HCT116 (cell line): Measurements from ENCODE around the gene RFX3. TPM values are rescaled to one million over a fixed set of nuclear protein-coding genes. Genes with fewer than 3 reads are reported as not detected.

Experiments used
- ATAC-seq: fragments of 200-7000 bp; cut with Tn5 transposase; 2 replicates; pipeline ENCODE4 v1.9.1; 2020; ENCODE audit warnings: mild to moderate bottlenecking, moderate library complexity
- BruUV-seq: library from RNA; stranded (reverse); fragments of 400-500 nt; replicated peaks from 2 replicates; lab custom pipeline; 2021; lab: Mats Ljungman, UMichigan
- CTCF ChIA-PET: fragments of 300-600 bp; sonication (Branson Sonifier 250); formaldehyde crosslinking; loops from one replicate; lab custom pipeline; 2021; ENCODE audit warnings: antibody characterized with exemption; lab: Charles Lee
- POLR2A ChIA-PET: fragments of 300-600, 350-600 bp; sonication (Branson Sonifier 250); formaldehyde crosslinking; loops from one replicate; lab custom pipeline; 2021; ENCODE audit warnings: antibody characterized with exemption; lab: Charles Lee
- RAD21 ChIA-PET, 2 experiments: fragments of 300-600 bp; sonication (Branson Sonifier 250); formaldehyde crosslinking; loops; one replicate each; lab custom pipeline; 2023; ENCODE audit warnings: low total read pairs in 2 of 2; ENCODE audit not compliant: uncharacterized antibody in 2 of 2, unreplicated experiment in 2 of 2, low non-redundant PET in 1 of 2; lab: Charles Lee
- DNase-seq: peaks from one replicate; pipeline ENCODE4 v3.0.0-alpha.2; 2010; ENCODE audit warnings: low read depth, low spot score
- H2AFZ ChIP-seq: fragments of 200-600 bp; shearing (Covaris generic), sonication (generic); 2 replicates; pipeline ENCODE4 v1.6.1; 2017; ENCODE audit warnings: low read depth, mixed run types, mixed read lengths, antibody characterized with exemption, low read length; ENCODE audit not compliant: poor library complexity, severe bottlenecking
- H3K27ac ChIP-seq: 2 replicates; pipeline ENCODE4 v1.5.1; 2012; ENCODE audit warnings: low read depth, low read length
- H3K27me3 ChIP-seq: fragments of 200-600 bp; sonication (generic); 2 replicates; pipeline ENCODE4 v1.6.1; 2016; ENCODE audit warnings: mixed run types, low read length, mixed read lengths; ENCODE audit not compliant: insufficient read depth
- H3K36me3 ChIP-seq, 2 experiments: fragments of 200-500 bp in 1 of 2; fragments of 200-600 bp in 1 of 2; sonication (Bioruptor generic) in 1 of 2; sonication (generic) in 1 of 2; 2 replicates each; pipeline versions ENCODE4 v1.5.1 to v1.6.1; 2014 to 2016; ENCODE audit warnings: low read length in 2 of 2, inconsistent platforms in 1 of 2, mixed read lengths in 1 of 2, mixed run types in 1 of 2; ENCODE audit not compliant: insufficient read depth in 2 of 2, control insufficient read depth in 1 of 2
- H3K4me1 ChIP-seq, 2 experiments: fragments of 200-600 bp in 1 of 2; sonication (generic) in 1 of 2; 2 replicates each; pipeline versions ENCODE4 v1.5.1 to v1.6.1; 2012 to 2017; ENCODE audit warnings: low read length in 2 of 2, inconsistent platforms in 1 of 2, mild to moderate bottlenecking in 1 of 2, mixed read lengths in 1 of 2, mixed run types in 1 of 2, moderate library complexity in 1 of 2; ENCODE audit not compliant: insufficient read depth in 2 of 2, control insufficient read depth in 1 of 2
- H3K4me2 ChIP-seq: fragments of 200-600 bp; sonication (generic); 2 replicates; pipeline ENCODE4 v1.6.1; 2017; ENCODE audit warnings: mixed run types, low read length, mixed read lengths
- H3K4me3 ChIP-seq, 2 experiments: fragments of 200-600 bp in 1 of 2; sonication (generic) in 1 of 2; replicated peaks in 1 of 2; 2 replicates each; pipeline ENCODE4 v1.5.1; 2011 to 2016; ENCODE audit warnings: low read length in 2 of 2, control low read depth in 1 of 2, low read depth in 1 of 2, mild to moderate bottlenecking in 1 of 2, mixed read lengths in 1 of 2, mixed run types in 1 of 2
- H3K79me2 ChIP-seq: fragments of 200-600 bp; sonication (generic); 2 replicates; pipeline ENCODE4 v1.6.1; 2017; ENCODE audit warnings: mild to moderate bottlenecking, mixed run types, low read length, moderate library complexity, mixed read lengths; ENCODE audit not compliant: insufficient read depth
- H3K9ac ChIP-seq: fragments of 200-600 bp; sonication (generic); 2 replicates; pipeline ENCODE4 v1.6.1; 2016; ENCODE audit warnings: low read length, mixed read lengths
- H3K9me2 ChIP-seq: fragments of 200-600 bp; sonication (generic), shearing (Covaris generic); 2 replicates; pipeline ENCODE4 v1.6.1; 2017; ENCODE audit warnings: mixed run types, mild to moderate bottlenecking, moderate library complexity; ENCODE audit not compliant: insufficient read depth
- H3K9me3 ChIP-seq, 2 experiments: fragments of 200-500 bp in 1 of 2; fragments of 200-600 bp in 1 of 2; sonication (Bioruptor generic) in 1 of 2; sonication (generic) in 1 of 2; 2 replicates each; pipeline ENCODE4 v1.6.1; 2014 to 2017; ENCODE audit warnings: low read length in 2 of 2, mixed read lengths in 2 of 2, inconsistent platforms in 1 of 2, low read depth in 1 of 2, mild to moderate bottlenecking in 1 of 2, mixed run types in 1 of 2, moderate library complexity in 1 of 2; ENCODE audit not compliant: control insufficient read depth in 1 of 2, insufficient read depth in 1 of 2
- H4K20me1 ChIP-seq: fragments of 200-600 bp; sonication (generic), shearing (Covaris generic); 2 replicates; pipeline ENCODE4 v1.6.1; 2017; ENCODE audit warnings: mixed run types, mild to moderate bottlenecking, moderate library complexity; ENCODE audit not compliant: insufficient read depth
- ATF3 ChIP-seq: IDR thresholded peaks from 2 replicates; pipeline ENCODE4 v1.6.1; 2012
- CBX3 ChIP-seq: IDR thresholded peaks from 2 replicates; pipeline ENCODE4 v1.6.1; 2012; ENCODE audit warnings: low read depth
- CEBPB ChIP-seq: IDR thresholded peaks from 2 replicates; pipeline ENCODE4 v1.6.1; 2012; ENCODE audit warnings: low read depth
- CTCF ChIP-seq, 3 experiments: fragments of 200-600 bp in 1 of 3; sonication (generic) in 1 of 3; IDR thresholded peaks in 2 of 3; conservative IDR thresholded peaks in 1 of 3; 2 replicates each; pipeline ENCODE4 v1.5.1; 2012 to 2017; ENCODE audit warnings: low read depth in 2 of 3, low read length in 2 of 3, antibody characterized with exemption in 1 of 3, borderline replicate concordance in 1 of 3, control low read depth in 1 of 3, mild to moderate bottlenecking in 1 of 3, mixed read lengths in 1 of 3, mixed run types in 1 of 3, moderate library complexity in 1 of 3; ENCODE audit not compliant: insufficient read depth in 1 of 3
- ELF1 ChIP-seq: IDR thresholded peaks from 2 replicates; pipeline ENCODE4 v1.6.1; 2012; ENCODE audit warnings: low read depth, borderline replicate concordance
- EZH2phosphoT487 ChIP-seq: fragments of 200-600 bp; IDR thresholded peaks from 2 replicates; pipeline ENCODE4 v1.6.1; 2018; ENCODE audit warnings: antibody characterized with exemption, borderline replicate concordance
- JUND ChIP-seq: IDR thresholded peaks from 2 replicates; pipeline ENCODE4 v1.6.1; 2012
- MAX ChIP-seq: IDR thresholded peaks from 2 replicates; pipeline ENCODE4 v1.6.1; 2012
- POLR2A ChIP-seq: IDR thresholded peaks from 2 replicates; pipeline ENCODE4 v1.7.0; 2011; ENCODE audit warnings: borderline replicate concordance; ENCODE audit not compliant: insufficient read depth, insufficient read length; ENCODE audit errors: extremely low read depth
- POLR2AphosphoS5 ChIP-seq: IDR thresholded peaks from 2 replicates; pipeline ENCODE4 v1.6.1; 2011; ENCODE audit warnings: mild to moderate bottlenecking, low read depth, low read length, moderate library complexity
- REST ChIP-seq: IDR thresholded peaks from 2 replicates; pipeline ENCODE4 v1.6.1; 2012; ENCODE audit warnings: low read depth
- SIN3A ChIP-seq: IDR thresholded peaks from 2 replicates; pipeline ENCODE4 v1.6.1; 2012; ENCODE audit warnings: low read depth
- SRF ChIP-seq: IDR thresholded peaks from 2 replicates; pipeline ENCODE4 v1.6.1; 2012; ENCODE audit warnings: low read depth
- TCF7L2 ChIP-seq: IDR thresholded peaks from 2 replicates; pipeline ENCODE4 v1.7.0; 2011; ENCODE audit warnings: borderline replicate concordance, inconsistent platforms; ENCODE audit not compliant: insufficient read depth, insufficient read length; ENCODE audit errors: extremely low read depth
- ZFX ChIP-seq: fragments of 450-650 bp; IDR thresholded peaks from 2 replicates; pipeline ENCODE4 v1.6.1; 2017
- ZNF274 ChIP-seq: fragments of 200-500 bp; sonication (Bioruptor generic); IDR thresholded peaks from 2 replicates; pipeline ENCODE4 v1.6.1; 2014; ENCODE audit warnings: mild to moderate bottlenecking, low read depth, low read length, inconsistent platforms
- intact Hi-C: fragments of 100-400 bp; cut with micrococcal nuclease; formaldehyde crosslinking; loops from 2 replicates; pipeline ENCODE4 v1.10.0; 2022
- total RNA-seq: library from RNA; stranded (reverse); gene quantifications from one replicate; pipeline ENCODE4 v1.2.1, GENCODE V29; 2021; ENCODE audit not compliant: unreplicated experiment

Gene RFX3
- total RNA-seq, 1 experiment from 2014 or later: 11.8 TPM

GRCh38 chr9:3360245-3360644, 165.6 kb downstream of the RFX3 start:
- Histone ChIP-seq H3K4me3 (no peak overlapping the region), H3K4me2 (no peak overlapping the region), H3K27me3 (no peaks in the 10 kb centered on the region), H3K27ac (no peak overlapping the region), H3K9me3 (no peaks in the 10 kb centered on the region), H2AFZ (no peak overlapping the region), H3K4me1 (no peaks in the 10 kb centered on the region), H4K20me1 (no peaks in the 10 kb centered on the region), H3K9me2 (no peaks in the 10 kb centered on the region), H3K79me2 (no peaks in the 10 kb centered on the region), H3K36me3 (no peaks in the 10 kb centered on the region), H3K9ac (no peak overlapping the region)
- RAD21 ChIA-PET: no interaction called here
- TF ChIP-seq JUND (no peak), SIN3A (no peak), POLR2AphosphoS5 (no peak), CBX3 (no peak), ELF1 (no peak), REST (no peak), ZFX (no peak), EZH2phosphoT487 (no peak), TCF7L2 (no peak), CTCF (IDR thresholded peaks at IDR 0.05 in 2 of 3, conservative IDR thresholded peaks at IDR 0.05 in 1 of 3; ENCODE audit: borderline replicate concordance in 1 of 3, insufficient read depth in 1 of 3, low read depth in 2 of 3, low read length in 2 of 3) (no peak), ATF3 (no peak), ZNF274 (no peak), CEBPB (no peak), MAX (no peak), SRF (no peak), POLR2A (no peak)
- BruUV-seq: no TSS peak
- ATAC-seq (no peak), DNase-seq (no peak)
- intact Hi-C loops: no loop called here
- CTCF ChIA-PET: no interaction called here
- POLR2A ChIA-PET: no interaction called here
